GDM1 (cell line): ENCODE results near the gene SLC9A6.
A peak's percentile ranks its signal among the peaks of the same experiment; 100 is the strongest.

Experiments used
- DNase-seq: peaks from one replicate; lab custom pipeline; 2025; lab: John Stamatoyannopoulos, UW

The SLC9A6 gene

GRCh38 chrX:135985157-135985972 is at the start of gene SLC9A6:
TSS of gene SLC9A6 (plus strand) at chrX:135985435. CDS start at chrX:135985659, 224 bp downstream.
- peak; percentile 61 for DNase-seq

- no peak for DNase-seq
These were observed 40.7 kb upstream of the SLC9A6 start for GRCh38 chrX:135944486-135944885.

- no peak for DNase-seq
These were observed 33.9 kb upstream of the SLC9A6 start for GRCh38 chrX:135951291-135951690.

- DNase-seq = no peak
These were observed 12.1 kb upstream of the SLC9A6 start for GRCh38 chrX:135973025-135973547.

- peak; percentile 73 for DNase-seq
These were observed 11.5 kb upstream of the SLC9A6 start, which contains the start of gene MMGT1 for GRCh38 chrX:135973548-135974278. TSS of gene MMGT1 (minus strand) at chrX:135973988. CDS start at chrX:135973675, 313 bp downstream.

- peak; percentile 66 for DNase-seq
These were observed 10.9 kb upstream of the SLC9A6 start for GRCh38 chrX:135974279-135974856.

GRCh38 chrX:135975421-135975820 is 9.8 kb upstream of the SLC9A6 start:
- DNase-seq = no peak

GRCh38 chrX:135977611-135978010 is 7.6 kb upstream of the SLC9A6 start:
- DNase-seq = no peak

- DNase-seq = no peak
These were observed 4.2 kb upstream of the SLC9A6 start for GRCh38 chrX:135981010-135981409.

- DNase-seq = no peak
These were observed 3.6 kb upstream of the SLC9A6 start for GRCh38 chrX:135981668-135982067.

- no peak for DNase-seq
These were observed 2.4 kb upstream of the SLC9A6 start for GRCh38 chrX:135982860-135983259.

GRCh38 chrX:135984256-135984655 is 979 bp upstream of the SLC9A6 start:
- DNase-seq = no peak

GRCh38 chrX:135984791-135985156 is 461 bp upstream of the SLC9A6 start:
- DNase-seq = no peak

- DNase-seq = no peak
These were observed 707 bp downstream of the SLC9A6 start for GRCh38 chrX:135985973-135986310.

- DNase-seq = no peak
These were observed 3.0 kb downstream of the SLC9A6 start for GRCh38 chrX:135988245-135988644.

GRCh38 chrX:136015016-136015415 is 29.8 kb downstream of the SLC9A6 start:
- no peak for DNase-seq

- no peak for DNase-seq
These were observed 31.6 kb downstream of the SLC9A6 start for GRCh38 chrX:136016881-136017280.

GRCh38 chrX:136019226-136019625 is 34.0 kb downstream of the SLC9A6 start:
- DNase-seq = no peak

GRCh38 chrX:136021160-136021559 is 35.9 kb downstream of the SLC9A6 start:
- no peak for DNase-seq

GRCh38 chrX:136021903-136022302 is 36.7 kb downstream of the SLC9A6 start:
- no peak for DNase-seq

- DNase-seq = no peak
These were observed 39.9 kb downstream of the SLC9A6 start for GRCh38 chrX:136025091-136025490.

GRCh38 chrX:136028383-136028984 is 43.2 kb downstream of the SLC9A6 start:
- peak; percentile 26 for DNase-seq
